ENCODE measurements around the gene WDPCP. TPM values are rescaled to one million over a fixed set of nuclear protein-coding genes. Genes with fewer than 3 reads are reported as not detected.

WDPCP gene
- total and polyA plus RNA-seq, 2 of the 8 experiments (the other 6 are each of a cell fraction or from before 2014, with no cell fraction given) = 9.3 to 25.8 TPM

DNA sequence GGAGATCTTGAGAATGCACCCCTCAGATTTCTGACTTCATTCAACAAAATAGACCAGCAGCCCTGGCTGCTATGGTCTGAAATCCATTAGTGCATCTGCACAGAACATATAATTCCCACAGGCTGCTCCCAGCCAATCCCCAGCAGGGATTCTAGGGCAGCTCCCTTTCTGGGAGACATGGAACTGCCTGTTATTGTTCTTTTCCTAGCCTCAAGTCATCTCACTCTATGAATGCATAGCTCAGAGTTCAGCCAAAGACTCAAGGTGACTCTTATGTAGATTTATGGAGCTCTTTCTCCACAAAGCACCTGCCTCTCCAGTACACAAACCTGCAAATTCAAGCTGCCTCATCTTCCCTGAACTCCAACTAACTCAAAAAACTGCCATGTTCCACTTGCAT lies 241.9 kb downstream of the WDPCP start:
- CTCF ChIA-PET (ENCODE audit: partially characterized antibody) = interaction anchor here (0.9 to 1.6 kb wide), 4 partner anchors 15 to 33 kb away, joined by 3 to 5 read pairs (median 4); no protein-coding TSS in a partner anchor
- Histone ChIP-seq H3K79me1 (ENCODE audit: low read depth, low read length) (no peaks in the 10 kb centered on the region), H3K23ac (ENCODE audit: insufficient read length) (no peak overlapping the region), H3K56ac (replicated peaks; ENCODE audit: insufficient read length, low read depth, low read length) (no peak overlapping the region), H2BK15ac (ENCODE audit: low read length) (no peak overlapping the region), H4K20me1 (replicated peaks in 1 of 2; ENCODE audit: control insufficient read depth in 1 of 2, insufficient read depth in 2 of 2, low read length in 2 of 2) (no peaks in the 10 kb centered on the region), H2AFZ (ENCODE audit: low read length) (no peak overlapping the region), H3K27me3 (replicated peaks in 1 of 4; ENCODE audit: control insufficient read depth in 3 of 4, extremely low read depth in 1 of 4, insufficient read depth in 3 of 4, low read length in 3 of 4) (peaks cover 0 to 1% (median 0%) of the 10 kb centered on the region in 4 experiments; a peak in 1 of 7 replicates), H2BK120ac (replicated peaks; ENCODE audit: low read depth, low read length) (no peak overlapping the region), H4K5ac (ENCODE audit: insufficient read length, low read depth, low read length) (no peak overlapping the region), H2BK20ac (ENCODE audit: low read length) (no peak overlapping the region), H4K91ac (replicated peaks; ENCODE audit: insufficient read length, low read length) (no peak overlapping the region), H3K4ac (replicated peaks; ENCODE audit: insufficient read length, low read depth, low read length) (no peak overlapping the region), H2BK12ac (ENCODE audit: low read depth, low read length) (no peak overlapping the region), H3K36me3 (ENCODE audit: control insufficient read depth in 2 of 4, insufficient read depth in 4 of 4, low read length in 3 of 4) (peaks cover 0 to 14% (median 0%) of the 10 kb centered on the region in 4 experiments; a peak in 2 of 8 replicates), H2BK5ac (ENCODE audit: low read depth, low read length) (no peak overlapping the region), H3K23me2 (ENCODE audit: low read depth, low read length) (no peaks in the 10 kb centered on the region), H3K4me2 (ENCODE audit: insufficient read depth in 1 of 2, low read depth in 2 of 2, low read length in 2 of 2) (no peak overlapping the region), H3K27ac (ENCODE audit: low read depth, low read length) (no peak overlapping the region), H2AK5ac (ENCODE audit: low read depth, low read length) (no peak overlapping the region), H3K4me3 (ENCODE audit: extremely low read depth in 1 of 4, insufficient read depth in 2 of 4, low read depth in 3 of 4, low read length in 4 of 4) (no peak overlapping the region), H3K9ac (replicated peaks in 1 of 4; ENCODE audit: extremely low read depth in 1 of 4, low read depth in 3 of 4, low read length in 3 of 4) (no peak overlapping the region), H3K18ac (ENCODE audit: extremely low read depth, low read length) (no peak overlapping the region), H3K14ac (ENCODE audit: insufficient read length) (no peak overlapping the region), H4K8ac (ENCODE audit: extremely low read depth, insufficient read depth, low read length) (no peak overlapping the region), H3K79me2 (ENCODE audit: control insufficient read depth in 1 of 2, insufficient read depth in 2 of 2, low read length in 2 of 2) (no peaks in the 10 kb centered on the region), H3K4me1 (replicated peaks in 1 of 4; ENCODE audit: control insufficient read depth in 3 of 4, insufficient read depth in 4 of 4, low read length in 3 of 4) (no peaks in the 10 kb centered on the region), H3K9me3 (ENCODE audit: insufficient read depth in 2 of 2, low read depth in 1 of 2, low read length in 1 of 2) (peaks cover 12 to 23% of the 10 kb centered on the region in 2 experiments)
- no peak for DNase-seq (ENCODE audit: low read depth in 1 of 2, low spot score in 2 of 2)
- POLR2A ChIA-PET (ENCODE audit: partially characterized antibody) = interaction anchor here (0.9 kb wide), 1 partner anchor 238 kb away, joined by 3 read pairs; no protein-coding TSS in a partner anchor
- no peak for TF ChIP-seq RXRA (IDR thresholded peaks at IDR 0.05; ENCODE audit: insufficient read depth, low read depth, low read length)
- no peak for TF ChIP-seq HDAC6 (IDR thresholded peaks at IDR 0.05; ENCODE audit: low read depth, low read length)
- TF ChIP-seq NRF1 (IDR thresholded peaks at IDR 0.05; ENCODE audit: low read depth, low read length) = no peak
- TF ChIP-seq SUZ12 (IDR thresholded peaks at IDR 0.05; ENCODE audit: low read length) = no peak
- TF ChIP-seq TEAD4 (IDR thresholded peaks at IDR 0.05; ENCODE audit: low read depth, low read length) = no peak
- TF ChIP-seq ASH2L (IDR thresholded peaks at IDR 0.05; ENCODE audit: low read length) = no peak
- TF ChIP-seq NANOG (IDR thresholded peaks at IDR 0.05; ENCODE audit: insufficient read depth, low read depth, low read length, poor library complexity, severe bottlenecking) = no peak
- no peak for TF ChIP-seq ZNF274 (IDR thresholded peaks at IDR 0.05; ENCODE audit: borderline replicate concordance, extremely low read depth, low read length)
- no peak for TF ChIP-seq SAP30 (IDR thresholded peaks at IDR 0.05; ENCODE audit: insufficient read depth, insufficient replicate concordance, low read length)
- no peak for TF ChIP-seq RFX5 (IDR thresholded peaks at IDR 0.05; ENCODE audit: borderline replicate concordance, low read depth, low read length)
- no peak for TF ChIP-seq SIN3A (conservative IDR thresholded peaks at IDR 0.05 in 1 of 2, IDR thresholded peaks at IDR 0.05 in 1 of 2; ENCODE audit: low read depth in 1 of 2, low read length in 2 of 2)
- no peak for TF ChIP-seq JUN (IDR thresholded peaks at IDR 0.05; ENCODE audit: low read depth, low read length)
- TF ChIP-seq CREB1 (IDR thresholded peaks at IDR 0.05) = no peak
- TF ChIP-seq SP1 (IDR thresholded peaks at IDR 0.05; ENCODE audit: low read depth, low read length) = no peak
- no peak for TF ChIP-seq SIRT6 (IDR thresholded peaks at IDR 0.05; ENCODE audit: low read length)
- TF ChIP-seq CHD1 (IDR thresholded peaks at IDR 0.05; ENCODE audit: low read depth, low read length) = no peak
- TF ChIP-seq CEBPB (IDR thresholded peaks at IDR 0.05; ENCODE audit: low read depth, low read length) = no peak
- FAIRE-seq = no peak
